HEK293 (cell line): ENCODE data around the gene FAHD2A.
"Not testable (repeated sequence)": the region's sequence is repeated elsewhere in the genome, so short reads cannot be mapped to it uniquely, and the experiment has no call there.

Experiments
- CTCF ChIP-seq: fragments of 450-650 bp; formaldehyde crosslinking; IDR thresholded peaks from 2 replicates; pipeline ENCODE4 v1.5.1; 2016; ENCODE audit warnings: missing biosample characterization, missing genetic modification characterization
- SALL2 ChIP-seq: fragments of 450-650 bp; formaldehyde crosslinking; IDR thresholded peaks from 2 replicates; pipeline ENCODE4 v1.5.0; 2017; ENCODE audit warnings: missing biosample characterization, mild to moderate bottlenecking, missing genetic modification characterization, borderline replicate concordance
- ZNF19 ChIP-seq: fragments of 450-650 bp; formaldehyde crosslinking; IDR thresholded peaks from 2 replicates; pipeline ENCODE4; 2016; ENCODE audit warnings: missing biosample characterization, missing genetic modification characterization, low read depth

DNA sequence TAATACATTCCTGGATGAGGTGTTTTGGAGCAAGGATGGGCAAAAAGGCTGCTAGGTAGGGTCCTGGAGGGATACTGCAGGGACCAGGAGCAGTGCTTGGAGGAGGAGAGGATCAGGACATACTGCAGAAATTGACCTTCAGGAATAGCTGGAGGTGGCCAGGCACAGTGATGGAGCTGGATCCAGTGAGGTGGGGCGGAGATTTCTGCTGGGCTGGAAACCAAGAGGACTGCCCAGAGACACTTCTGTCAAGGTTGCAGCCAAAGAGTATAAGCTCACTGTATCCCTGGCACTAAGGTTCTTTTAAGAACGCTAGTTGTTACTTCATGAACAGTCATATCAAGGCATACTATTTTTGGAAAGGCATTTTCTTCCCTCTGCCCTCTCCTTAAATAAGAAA, 42.8 kb downstream of the FAHD2A start:
- not testable (repeated sequence) for TF ChIP-seq ZNF19, SALL2, CTCF (tag by site-specific recombination)
